Stimulated activated CD8-positive, alpha-beta memory T cell treated with anti-CD3 and anti-CD28 coated beads, Interleukin-15, amount 100 ng/mL, for 48 hours (primary cell): Measurements from ENCODE around the gene TTLL5.

Source experiments
- DNase-seq, 2 donors: peaks; one replicate each; pipeline ENCODE4 v3.0.0-alpha.2; 2020; ENCODE audit warnings: low read depth in 2 of 2

Gene TTLL5

GRCh38 chr14:75660630-75661498 is at the start of gene TTLL5, which contains the start of gene ERG28:
TTLL5 (plus strand) TSS chr14:75661246; CDS start chr14:75663150, 1,904 bp downstream.
ERG28 (minus strand) TSS chr14:75660876; CDS start chr14:75657502, 3,374 bp downstream.
- peak; percentile 92 to 94 for DNase-seq

GRCh38 chr14:75612157-75612556 is 48.9 kb upstream of the TTLL5 start:
- DNase-seq = no peak

- no peak for DNase-seq
Measured at GRCh38 chr14:75614179-75614578, 46.9 kb upstream of the TTLL5 start.

- no peak for DNase-seq
Measured at GRCh38 chr14:75615200-75615599, 45.8 kb upstream of the TTLL5 start.

GRCh38 chr14:75619548-75619947 is 41.5 kb upstream of the TTLL5 start:
- no peak for DNase-seq

- no peak for DNase-seq
Measured at GRCh38 chr14:75625034-75625433, 36.0 kb upstream of the TTLL5 start.

GRCh38 chr14:75626396-75626795 is 34.6 kb upstream of the TTLL5 start:
- DNase-seq = no peak

- no peak for DNase-seq
Measured at GRCh38 chr14:75626863-75627262, 34.2 kb upstream of the TTLL5 start.

- DNase-seq = no peak
Measured at GRCh38 chr14:75627406-75627805, 33.6 kb upstream of the TTLL5 start.

- DNase-seq = no peak
Measured at GRCh38 chr14:75628816-75629215, 32.2 kb upstream of the TTLL5 start.

- no peak for DNase-seq
Measured at GRCh38 chr14:75630695-75631452, 30.2 kb upstream of the TTLL5 start.

GRCh38 chr14:75631453-75631831 is 29.6 kb upstream of the TTLL5 start:
- DNase-seq = no peak

GRCh38 chr14:75634848-75635247 is 26.2 kb upstream of the TTLL5 start:
- DNase-seq = no peak

GRCh38 chr14:75636100-75636692 is 24.9 kb upstream of the TTLL5 start:
- no peak for DNase-seq

- DNase-seq = no peak
Measured at GRCh38 chr14:75640876-75641275, 20.2 kb upstream of the TTLL5 start.

- DNase-seq = no peak
Measured at GRCh38 chr14:75643985-75644384, 17.1 kb upstream of the TTLL5 start.

GRCh38 chr14:75645056-75645455 is 16.0 kb upstream of the TTLL5 start:
- DNase-seq = no peak

GRCh38 chr14:75646762-75647161 is 14.3 kb upstream of the TTLL5 start:
- no peak for DNase-seq

- no peak for DNase-seq
Measured at GRCh38 chr14:75647640-75648039, 13.4 kb upstream of the TTLL5 start.

GRCh38 chr14:75648066-75648838 is 12.8 kb upstream of the TTLL5 start:
- no peak for DNase-seq

GRCh38 chr14:75649337-75649736 is 11.7 kb upstream of the TTLL5 start:
- DNase-seq = no peak

- DNase-seq = no peak
Measured at GRCh38 chr14:75649773-75650172, 11.3 kb upstream of the TTLL5 start.
